Measurements from ENCODE around the gene USP8. TPM values are rescaled to one million over a fixed set of nuclear protein-coding genes. Genes with fewer than 3 reads are reported as not detected.
"Not testable (repeated sequence)": the region's sequence is repeated elsewhere in the genome, so short reads cannot be mapped to it uniquely, and the experiment has no call there.

The USP8 gene
- total RNA-seq (23.1 and 28.4 TPM in 2 replicates), polyA plus RNA-seq (36.4 and 41.7 TPM in 2 replicates)

DNA sequence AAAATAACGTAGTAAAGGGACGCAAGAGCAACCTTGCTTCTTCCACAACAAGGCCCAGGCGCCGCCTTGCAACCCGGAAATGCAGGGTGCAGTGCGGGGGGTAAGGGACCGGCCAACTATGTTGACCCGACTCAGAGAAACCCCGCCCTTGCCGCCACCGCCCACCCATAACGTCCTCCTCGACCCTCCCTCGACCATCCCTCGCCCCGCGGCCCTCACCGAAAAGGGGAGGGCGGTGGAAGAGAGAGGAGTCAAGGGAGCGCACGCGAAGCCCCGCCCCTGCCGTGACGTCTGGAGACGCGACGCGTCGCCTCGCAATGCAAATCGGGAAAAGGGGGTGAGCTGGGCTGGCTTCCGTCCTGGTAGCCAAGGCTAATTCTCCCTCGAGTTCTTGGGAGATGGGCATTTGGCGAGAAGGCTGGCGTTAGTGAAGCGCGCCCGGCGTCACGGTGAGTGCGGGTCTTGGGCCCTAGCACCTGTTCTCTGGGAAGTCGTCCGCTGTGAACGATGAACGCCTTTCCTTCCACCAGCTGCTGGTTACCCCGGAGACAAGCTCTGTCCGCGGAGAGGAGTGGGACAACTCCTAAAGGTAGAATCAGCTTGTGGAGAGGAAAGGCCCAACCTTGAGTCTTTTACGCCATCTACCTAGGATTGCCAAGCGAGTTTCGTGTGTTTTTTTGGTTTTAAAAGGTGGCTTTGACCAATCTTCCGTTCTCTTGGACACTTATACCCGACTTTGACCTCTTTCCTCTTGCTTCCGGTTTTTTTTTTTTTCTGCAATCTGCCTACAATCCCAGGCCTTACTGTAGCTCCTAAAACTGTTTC, at the start of gene USP8:
TSS of gene USP8 (plus strand) at position 340 of the 825 bp plus-strand sequence. CDS start 14,669 bp downstream, outside the sequence.
- TF ChIP-seq, protein P1, sequence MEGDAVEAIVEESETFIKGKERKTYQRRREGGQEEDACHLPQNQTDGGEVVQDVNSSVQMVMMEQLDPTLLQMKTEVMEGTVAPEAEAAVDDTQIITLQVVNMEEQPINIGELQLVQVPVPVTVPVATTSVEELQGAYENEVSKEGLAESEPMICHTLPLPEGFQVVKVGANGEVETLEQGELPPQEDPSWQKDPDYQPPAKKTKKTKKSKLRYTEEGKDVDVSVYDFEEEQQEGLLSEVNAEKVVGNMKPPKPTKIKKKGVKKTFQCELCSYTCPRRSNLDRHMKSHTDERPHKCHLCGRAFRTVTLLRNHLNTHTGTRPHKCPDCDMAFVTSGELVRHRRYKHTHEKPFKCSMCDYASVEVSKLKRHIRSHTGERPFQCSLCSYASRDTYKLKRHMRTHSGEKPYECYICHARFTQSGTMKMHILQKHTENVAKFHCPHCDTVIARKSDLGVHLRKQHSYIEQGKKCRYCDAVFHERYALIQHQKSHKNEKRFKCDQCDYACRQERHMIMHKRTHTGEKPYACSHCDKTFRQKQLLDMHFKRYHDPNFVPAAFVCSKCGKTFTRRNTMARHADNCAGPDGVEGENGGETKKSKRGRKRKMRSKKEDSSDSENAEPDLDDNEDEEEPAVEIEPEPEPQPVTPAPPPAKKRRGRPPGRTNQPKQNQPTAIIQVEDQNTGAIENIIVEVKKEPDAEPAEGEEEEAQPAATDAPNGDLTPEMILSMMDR (IDR thresholded peaks at IDR 0.05; ENCODE audit: low read depth, low read length), result no peak
- no peaks in the 10 kb centered on the region for H3K36me3 ChIP-seq
- peak; percentile 99 to 100 for DNase-seq (ENCODE audit: low read depth in 1 of 2, low spot score in 1 of 2)
- peak within 1 kb of the TSS; percentile 93 for H3K27ac ChIP-seq
- H3K4me3 ChIP-seq, result peak within 1 kb of the TSS; percentile 87
- H3K4me1 ChIP-seq (ENCODE audit: low read depth), result peaks cover 12% of the 10 kb centered on the region
- no peaks in the 10 kb centered on the region for H3K9me3 ChIP-seq (ENCODE audit: low read depth)
- H3K27me3 ChIP-seq, result no peaks in the 10 kb centered on the region

DNA sequence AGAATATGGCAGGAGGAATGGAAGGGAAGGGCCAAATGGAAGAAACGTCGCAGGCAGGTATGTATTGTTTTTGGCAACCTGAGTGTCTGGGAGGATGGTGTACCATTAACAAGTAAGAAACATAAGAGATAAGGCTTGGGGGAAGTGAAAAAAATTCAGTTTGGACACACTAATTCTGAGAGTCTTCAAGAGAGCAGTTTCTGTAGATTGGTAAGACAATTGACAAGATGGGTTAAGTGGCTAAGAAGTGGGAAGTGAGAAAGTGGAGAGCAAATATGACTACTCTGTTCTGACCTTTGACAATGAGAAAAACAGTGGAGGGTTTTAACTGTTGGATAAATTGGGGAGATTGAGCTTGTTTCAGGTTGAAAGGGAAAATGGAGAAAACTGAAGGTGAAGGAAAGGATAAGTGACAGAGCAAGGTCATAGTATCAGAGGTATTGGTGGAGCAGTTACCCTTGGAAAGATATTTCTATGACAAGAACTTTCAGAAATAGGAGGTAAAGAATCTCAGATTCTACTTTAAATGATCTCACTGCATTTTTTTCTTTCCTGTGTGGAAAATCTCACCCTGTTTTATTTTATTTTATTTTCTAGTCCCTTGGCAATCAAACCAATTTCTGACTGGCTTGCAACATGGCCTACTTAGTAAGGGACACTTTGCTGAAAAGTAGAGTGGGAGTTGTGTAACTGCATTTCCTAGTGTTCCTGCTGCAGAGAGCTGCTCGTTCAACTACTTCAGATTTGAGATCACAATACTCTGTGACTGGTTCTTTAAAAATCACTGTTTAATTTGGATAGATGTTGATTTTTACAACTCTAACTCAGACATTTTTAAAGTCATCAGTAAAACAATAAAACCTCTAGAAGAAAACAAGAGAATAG, 46.1 kb upstream of the USP8 start:
- Histone ChIP-seq H3K27ac (peak overlapping the region; percentile 14), H3K4me1 (ENCODE audit: low read depth) (no peaks in the 10 kb centered on the region), H3K36me3 (no peaks in the 10 kb centered on the region), H3K9me3 (ENCODE audit: low read depth) (no peaks in the 10 kb centered on the region), H3K27me3 (no peaks in the 10 kb centered on the region), H3K4me3 (no peak overlapping the region)
- TF ChIP-seq, protein P1 (IDR thresholded peaks at IDR 0.05; ENCODE audit: low read depth, low read length), result no peak
- DNase-seq (ENCODE audit: low read depth in 1 of 2, low spot score in 1 of 2), result peak; percentile 13 to 42

DNA sequence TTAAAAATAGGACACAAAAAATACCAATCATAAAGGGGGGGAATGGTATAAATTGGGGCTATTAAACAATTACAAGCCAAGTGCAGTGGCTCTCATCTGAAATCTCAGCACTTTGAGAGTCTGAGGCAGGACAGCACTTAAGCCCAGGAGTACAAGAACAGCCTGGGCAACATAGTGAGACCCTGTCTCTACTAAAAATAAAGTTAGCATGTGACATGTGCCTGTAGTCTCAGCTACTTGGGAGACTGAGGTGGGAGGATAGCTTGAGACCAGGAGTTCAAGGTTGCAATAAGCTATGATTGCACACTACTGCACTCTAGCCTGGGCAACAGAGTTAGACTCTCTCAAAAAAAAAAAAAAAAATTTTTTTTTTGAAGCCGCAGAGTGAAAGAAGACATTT, 45.4 kb upstream of the USP8 start:
- TF ChIP-seq, protein P1 (IDR thresholded peaks at IDR 0.05; ENCODE audit: low read depth, low read length), result no peak
- H3K9me3 ChIP-seq (ENCODE audit: low read depth), result no peaks in the 10 kb centered on the region
- H3K4me3 ChIP-seq, result no peak overlapping the region
- H3K27ac ChIP-seq, result no peak overlapping the region
- H3K36me3 ChIP-seq, result no peaks in the 10 kb centered on the region
- no peaks in the 10 kb centered on the region for H3K27me3 ChIP-seq
- H3K4me1 ChIP-seq (ENCODE audit: low read depth), result no peaks in the 10 kb centered on the region
- no peak for DNase-seq (ENCODE audit: low read depth in 1 of 2, low spot score in 1 of 2)

DNA sequence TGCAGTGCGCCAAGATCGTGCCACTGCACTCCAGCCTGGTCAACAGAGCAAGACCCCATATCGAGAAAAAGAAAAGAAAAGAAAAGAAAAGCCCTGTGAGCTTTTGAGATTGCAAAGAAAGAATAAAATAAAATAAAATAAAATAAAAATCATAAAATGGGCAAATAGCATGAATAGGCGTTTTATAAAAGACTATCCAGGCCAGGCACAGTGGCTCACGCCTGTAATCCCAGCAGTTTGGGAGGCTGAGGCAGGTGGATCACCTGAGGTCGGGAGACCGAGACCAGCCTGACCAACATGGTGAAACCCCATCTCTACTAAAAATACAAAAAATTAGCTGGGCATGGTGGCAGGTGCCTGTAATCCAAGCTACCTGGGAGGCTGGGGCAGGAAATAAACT, 44.8 kb upstream of the USP8 start:
- not testable (repeated sequence) for H3K4me1 ChIP-seq (ENCODE audit: low read depth); DNase-seq (ENCODE audit: low read depth in 1 of 2, low spot score in 1 of 2); H3K36me3 ChIP-seq; H3K27ac ChIP-seq; H3K4me3 ChIP-seq; H3K27me3 ChIP-seq; H3K9me3 ChIP-seq (ENCODE audit: low read depth)

DNA sequence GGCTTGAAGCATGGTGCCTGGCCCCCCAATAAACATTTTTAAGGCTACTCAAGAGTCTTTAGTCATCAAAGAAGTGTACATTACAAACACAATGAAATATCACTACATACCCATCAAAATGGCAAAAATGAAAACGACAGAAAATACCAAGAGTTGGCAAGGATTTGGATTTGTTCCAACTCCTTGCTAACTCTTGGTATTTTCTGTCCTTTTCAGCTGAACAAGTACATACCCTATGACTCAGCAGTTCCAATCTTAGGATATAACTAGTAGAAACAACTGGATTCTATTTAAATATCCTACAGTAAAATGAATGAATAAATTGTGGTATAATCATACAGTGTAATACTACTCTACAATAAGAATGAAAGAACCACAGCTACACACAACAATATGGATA, 44.1 kb upstream of the USP8 start:
- TF ChIP-seq, protein P1 (IDR thresholded peaks at IDR 0.05; ENCODE audit: low read depth, low read length), result no peak
- H3K4me1 ChIP-seq (ENCODE audit: low read depth), result no peaks in the 10 kb centered on the region
- H3K36me3 ChIP-seq, result no peaks in the 10 kb centered on the region
- DNase-seq (ENCODE audit: low read depth in 1 of 2, low spot score in 1 of 2), result peak in 1 of 2 donors; percentile 32
- no peak overlapping the region for H3K4me3 ChIP-seq
- H3K27me3 ChIP-seq, result no peaks in the 10 kb centered on the region
- H3K9me3 ChIP-seq (ENCODE audit: low read depth), result no peaks in the 10 kb centered on the region
- no peak overlapping the region for H3K27ac ChIP-seq

All from cardiac muscle cell (in vitro differentiated cells and primary cell).